HCT116 (cell line): ENCODE results near the gene SLC6A2. TPM values are rescaled to one million over a fixed set of nuclear protein-coding genes. Genes with fewer than 3 reads are reported as not detected.

Source experiments
- ATAC-seq: fragments of 200-7000 bp; cut with Tn5 transposase; 2 replicates; pipeline ENCODE4 v1.9.1; 2020; ENCODE audit warnings: mild to moderate bottlenecking, moderate library complexity
- BruUV-seq: library from RNA; stranded (reverse); fragments of 400-500 nt; replicated peaks from 2 replicates; lab custom pipeline; 2021; lab: Mats Ljungman, UMichigan
- CTCF ChIA-PET: fragments of 300-600 bp; sonication (Branson Sonifier 250); formaldehyde crosslinking; loops from one replicate; lab custom pipeline; 2021; ENCODE audit warnings: antibody characterized with exemption; lab: Charles Lee
- POLR2A ChIA-PET: fragments of 300-600, 350-600 bp; sonication (Branson Sonifier 250); formaldehyde crosslinking; loops from one replicate; lab custom pipeline; 2021; ENCODE audit warnings: antibody characterized with exemption; lab: Charles Lee
- RAD21 ChIA-PET, 2 experiments: fragments of 300-600 bp; sonication (Branson Sonifier 250); formaldehyde crosslinking; loops; one replicate each; lab custom pipeline; 2023; ENCODE audit warnings: low total read pairs in 2 of 2; ENCODE audit not compliant: uncharacterized antibody in 2 of 2, unreplicated experiment in 2 of 2, low non-redundant PET in 1 of 2; lab: Charles Lee
- DNase-seq: peaks from one replicate; pipeline ENCODE4 v3.0.0-alpha.2; 2010; ENCODE audit warnings: low read depth, low spot score
- H2AFZ ChIP-seq: fragments of 200-600 bp; shearing (Covaris generic), sonication (generic); 2 replicates; pipeline ENCODE4 v1.6.1; 2017; ENCODE audit warnings: low read depth, mixed run types, mixed read lengths, antibody characterized with exemption, low read length; ENCODE audit not compliant: poor library complexity, severe bottlenecking
- H3K27ac ChIP-seq: 2 replicates; pipeline ENCODE4 v1.5.1; 2012; ENCODE audit warnings: low read depth, low read length
- H3K27me3 ChIP-seq: fragments of 200-600 bp; sonication (generic); 2 replicates; pipeline ENCODE4 v1.6.1; 2016; ENCODE audit warnings: mixed run types, low read length, mixed read lengths; ENCODE audit not compliant: insufficient read depth
- H3K36me3 ChIP-seq, 2 experiments: fragments of 200-500 bp in 1 of 2; fragments of 200-600 bp in 1 of 2; sonication (Bioruptor generic) in 1 of 2; sonication (generic) in 1 of 2; 2 replicates each; pipeline versions ENCODE4 v1.5.1 to v1.6.1; 2014 to 2016; ENCODE audit warnings: low read length in 2 of 2, inconsistent platforms in 1 of 2, mixed read lengths in 1 of 2, mixed run types in 1 of 2; ENCODE audit not compliant: insufficient read depth in 2 of 2, control insufficient read depth in 1 of 2
- H3K4me1 ChIP-seq, 2 experiments: fragments of 200-600 bp in 1 of 2; sonication (generic) in 1 of 2; 2 replicates each; pipeline versions ENCODE4 v1.5.1 to v1.6.1; 2012 to 2017; ENCODE audit warnings: low read length in 2 of 2, inconsistent platforms in 1 of 2, mild to moderate bottlenecking in 1 of 2, mixed read lengths in 1 of 2, mixed run types in 1 of 2, moderate library complexity in 1 of 2; ENCODE audit not compliant: insufficient read depth in 2 of 2, control insufficient read depth in 1 of 2
- H3K4me2 ChIP-seq: fragments of 200-600 bp; sonication (generic); 2 replicates; pipeline ENCODE4 v1.6.1; 2017; ENCODE audit warnings: mixed run types, low read length, mixed read lengths
- H3K4me3 ChIP-seq, 2 experiments: fragments of 200-600 bp in 1 of 2; sonication (generic) in 1 of 2; replicated peaks in 1 of 2; 2 replicates each; pipeline ENCODE4 v1.5.1; 2011 to 2016; ENCODE audit warnings: low read length in 2 of 2, control low read depth in 1 of 2, low read depth in 1 of 2, mild to moderate bottlenecking in 1 of 2, mixed read lengths in 1 of 2, mixed run types in 1 of 2
- H3K79me2 ChIP-seq: fragments of 200-600 bp; sonication (generic); 2 replicates; pipeline ENCODE4 v1.6.1; 2017; ENCODE audit warnings: mild to moderate bottlenecking, mixed run types, low read length, moderate library complexity, mixed read lengths; ENCODE audit not compliant: insufficient read depth
- H3K9ac ChIP-seq: fragments of 200-600 bp; sonication (generic); 2 replicates; pipeline ENCODE4 v1.6.1; 2016; ENCODE audit warnings: low read length, mixed read lengths
- H3K9me2 ChIP-seq: fragments of 200-600 bp; sonication (generic), shearing (Covaris generic); 2 replicates; pipeline ENCODE4 v1.6.1; 2017; ENCODE audit warnings: mixed run types, mild to moderate bottlenecking, moderate library complexity; ENCODE audit not compliant: insufficient read depth
- H3K9me3 ChIP-seq, 2 experiments: fragments of 200-500 bp in 1 of 2; fragments of 200-600 bp in 1 of 2; sonication (Bioruptor generic) in 1 of 2; sonication (generic) in 1 of 2; 2 replicates each; pipeline ENCODE4 v1.6.1; 2014 to 2017; ENCODE audit warnings: low read length in 2 of 2, mixed read lengths in 2 of 2, inconsistent platforms in 1 of 2, low read depth in 1 of 2, mild to moderate bottlenecking in 1 of 2, mixed run types in 1 of 2, moderate library complexity in 1 of 2; ENCODE audit not compliant: control insufficient read depth in 1 of 2, insufficient read depth in 1 of 2
- H4K20me1 ChIP-seq: fragments of 200-600 bp; sonication (generic), shearing (Covaris generic); 2 replicates; pipeline ENCODE4 v1.6.1; 2017; ENCODE audit warnings: mixed run types, mild to moderate bottlenecking, moderate library complexity; ENCODE audit not compliant: insufficient read depth
- CBX3 ChIP-seq: IDR thresholded peaks from 2 replicates; pipeline ENCODE4 v1.6.1; 2012; ENCODE audit warnings: low read depth
- EGR1 ChIP-seq: IDR thresholded peaks from 2 replicates; pipeline ENCODE4 v1.6.1; 2012; ENCODE audit warnings: low read depth
- ELF1 ChIP-seq: IDR thresholded peaks from 2 replicates; pipeline ENCODE4 v1.6.1; 2012; ENCODE audit warnings: low read depth, borderline replicate concordance
- EZH2 ChIP-seq: fragments of 200-600 bp; sonication (generic); IDR thresholded peaks from 2 replicates; pipeline ENCODE4 v1.6.1; 2017; ENCODE audit warnings: antibody characterized with exemption, mixed run types
- FOSL1 ChIP-seq: IDR thresholded peaks from 2 replicates; pipeline ENCODE4 v1.6.1; 2012; ENCODE audit warnings: low read depth
- JUND ChIP-seq: IDR thresholded peaks from 2 replicates; pipeline ENCODE4 v1.6.1; 2012
- SIN3A ChIP-seq: IDR thresholded peaks from 2 replicates; pipeline ENCODE4 v1.6.1; 2012; ENCODE audit warnings: low read depth
- ZFX ChIP-seq: fragments of 450-650 bp; IDR thresholded peaks from 2 replicates; pipeline ENCODE4 v1.6.1; 2017
- intact Hi-C: fragments of 100-400 bp; cut with micrococcal nuclease; formaldehyde crosslinking; loops from 2 replicates; pipeline ENCODE4 v1.10.0; 2022
- total RNA-seq: library from RNA; stranded (reverse); gene quantifications from one replicate; pipeline ENCODE4 v1.2.1, GENCODE V29; 2021; ENCODE audit not compliant: unreplicated experiment

Gene SLC6A2
- total RNA-seq, 1 experiment from 2014 or later, result not detected

DNA sequence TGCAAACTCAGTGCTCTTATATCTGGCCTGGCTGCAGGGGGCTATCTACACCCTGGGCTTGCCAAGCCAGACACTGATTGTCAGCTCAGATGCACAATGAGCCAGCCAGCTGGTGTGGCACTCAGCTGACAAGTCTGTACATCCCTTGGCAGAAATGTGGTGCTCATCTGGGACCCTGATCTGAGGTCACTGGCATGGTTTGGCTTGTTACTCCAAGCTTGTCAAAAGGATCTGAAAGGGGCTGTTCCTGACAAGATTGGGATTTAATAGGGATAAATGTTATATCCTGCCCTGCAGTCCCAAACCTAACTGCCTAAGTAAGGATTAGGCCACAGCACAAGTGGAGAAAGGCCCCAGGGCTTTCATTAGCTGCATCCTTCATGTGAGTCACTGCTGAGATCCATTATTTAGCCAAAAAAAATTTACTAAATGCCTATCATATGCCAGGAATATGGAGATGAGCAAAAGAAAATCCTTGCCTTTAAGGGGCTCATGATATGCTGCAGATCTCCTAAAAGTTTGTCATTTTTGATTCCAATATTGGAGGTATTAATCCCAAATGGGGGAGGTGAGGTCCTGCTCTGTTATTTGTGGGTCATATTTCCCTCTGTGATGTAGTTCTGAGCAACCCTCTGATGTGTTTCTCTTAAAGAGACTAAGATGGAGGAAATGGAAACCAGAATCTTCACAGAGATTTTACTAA lies 6.3 kb downstream of the SLC6A2 start:
- DNase-seq (no peak), ATAC-seq (no peak)
- ChIA-PET POLR2A (no interaction called here), CTCF (no interaction called here), RAD21 (no interaction called here)
- no peak overlapping the region for H3K4me2 ChIP-seq
- H4K20me1 ChIP-seq, result no peaks in the 10 kb centered on the region
- H3K27me3 ChIP-seq, result peaks cover 50% of the 10 kb centered on the region
- H3K27ac ChIP-seq, result no peak overlapping the region
- H3K36me3 ChIP-seq, result no peaks in the 10 kb centered on the region
- H3K9me3 ChIP-seq, result no peaks in the 10 kb centered on the region
- no peaks in the 10 kb centered on the region for H3K9me2 ChIP-seq
- H3K9ac ChIP-seq, result no peak overlapping the region
- BruUV-seq, result no TSS peak
- intact Hi-C loops, result no loop called here
- no peak overlapping the region for H2AFZ ChIP-seq
- no peak overlapping the region for H3K4me3 ChIP-seq
- TF ChIP-seq CBX3, result no peak
- no peak for TF ChIP-seq SIN3A
- TF ChIP-seq FOSL1, result no peak
- no peak for TF ChIP-seq ELF1
- H3K79me2 ChIP-seq, result no peaks in the 10 kb centered on the region
- H3K4me1 ChIP-seq, result no peaks in the 10 kb centered on the region

DNA sequence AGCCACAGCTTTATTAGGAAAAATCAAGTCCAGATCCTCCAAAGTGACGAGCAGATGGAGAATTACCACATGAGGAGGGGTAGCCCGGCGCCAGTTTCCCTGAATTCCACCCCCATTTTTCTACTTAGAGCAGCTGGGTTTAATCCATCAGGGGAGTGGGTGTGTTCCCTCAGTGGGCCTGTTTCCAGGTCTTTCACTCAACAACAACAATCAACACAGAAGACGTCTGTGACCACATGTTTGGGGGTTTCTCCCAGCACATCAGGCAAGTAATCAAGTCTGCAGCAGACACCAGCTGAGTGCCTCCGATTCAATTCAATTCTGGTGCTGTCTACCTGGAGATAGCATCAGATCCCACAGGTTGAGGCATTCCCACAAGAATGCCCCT lies 6.8 kb downstream of the SLC6A2 start:
- H3K9me2 ChIP-seq, result no peaks in the 10 kb centered on the region
- intact Hi-C loops, result no loop called here
- no peaks in the 10 kb centered on the region for H3K9me3 ChIP-seq
- peaks cover 50% of the 10 kb centered on the region for H3K27me3 ChIP-seq
- CTCF ChIA-PET, result no interaction called here
- no peak overlapping the region for H3K4me3 ChIP-seq
- no peak for TF ChIP-seq EGR1
- no peak for TF ChIP-seq JUND
- no peak for TF ChIP-seq EZH2
- TF ChIP-seq ZFX, result no peak
- TF ChIP-seq, all 23 proteins: peak for 0
- Histone ChIP-seq H3K4me2 (no peak overlapping the region), H3K27ac (no peak overlapping the region), H4K20me1 (no peaks in the 10 kb centered on the region), H3K4me1 (no peaks in the 10 kb centered on the region), H3K79me2 (no peaks in the 10 kb centered on the region), H3K9ac (no peak overlapping the region), H3K36me3 (no peaks in the 10 kb centered on the region), H2AFZ (no peak overlapping the region)
- no TSS peak for BruUV-seq
- DNase-seq (no peak), ATAC-seq (no peak)
- RAD21 ChIA-PET, result no interaction called here
- POLR2A ChIA-PET, result no interaction called here
